Trophoblast cell (in vitro differentiated cells and primary cell): Measurements from ENCODE around the gene TTC39A.
A peak's percentile ranks its signal among the peaks of the same experiment; 100 is the strongest.

Source experiments
- DNase-seq, 2 donors: peaks; one replicate each; pipeline ENCODE4 v3.0.0-alpha.2; 2016
- H2AFZ ChIP-seq: 2 replicates; pipeline ENCODE4 v1.6.1; 2013; ENCODE audit warnings: low read length, moderate library complexity, mild to moderate bottlenecking; ENCODE audit not compliant: insufficient read depth, poor library complexity
- H2AK5ac ChIP-seq: 2 replicates; pipeline ENCODE4 v1.6.1; 2013; ENCODE audit warnings: mild to moderate bottlenecking, low read length
- H2BK120ac ChIP-seq: 2 replicates; pipeline ENCODE4 v1.6.1; 2013; ENCODE audit warnings: low read length, mild to moderate bottlenecking, moderate library complexity; ENCODE audit not compliant: insufficient read depth, poor library complexity
- H2BK12ac ChIP-seq: 2 replicates; pipeline ENCODE4 v1.6.1; 2013; ENCODE audit warnings: mild to moderate bottlenecking, low read length, moderate library complexity
- H2BK5ac ChIP-seq: 2 replicates; pipeline ENCODE4 v1.6.1; 2013; ENCODE audit warnings: low read length, low read depth, moderate library complexity, mild to moderate bottlenecking; ENCODE audit not compliant: poor library complexity
- H3K14ac ChIP-seq: 2 replicates; pipeline ENCODE4 v1.6.1; 2013; ENCODE audit warnings: mild to moderate bottlenecking, low read length
- H3K18ac ChIP-seq: 2 replicates; pipeline ENCODE4 v1.6.1; 2013; ENCODE audit warnings: mild to moderate bottlenecking, low read length
- H3K23ac ChIP-seq: 2 replicates; pipeline ENCODE4 v1.6.1; 2013; ENCODE audit warnings: low read length
- H3K27ac ChIP-seq: 2 replicates; pipeline ENCODE4 v1.5.1; 2013; ENCODE audit warnings: low read depth, mild to moderate bottlenecking, inconsistent platforms, low read length, moderate library complexity
- H3K27me3 ChIP-seq: 2 replicates; pipeline ENCODE4 v1.6.1; 2013; ENCODE audit warnings: inconsistent platforms, mild to moderate bottlenecking, low read length, moderate library complexity; ENCODE audit not compliant: insufficient read depth
- H3K36me3 ChIP-seq, 2 experiments: 1 replicate in 1 of 2; 2 replicates in 1 of 2; pipeline ENCODE4 v1.6.1; 2013; ENCODE audit warnings: low read length in 2 of 2, mild to moderate bottlenecking in 2 of 2, moderate library complexity in 1 of 2; ENCODE audit not compliant: insufficient read depth in 2 of 2, control insufficient read depth in 1 of 2
- H3K4ac ChIP-seq: 2 replicates; pipeline ENCODE4 v1.6.1; 2013; ENCODE audit warnings: low read depth, mild to moderate bottlenecking, low read length, moderate library complexity
- H3K4me1 ChIP-seq, 2 experiments: 1 replicate in 1 of 2; 2 replicates in 1 of 2; pipeline ENCODE4 v1.6.1; 2013; ENCODE audit warnings: low read length in 2 of 2, mild to moderate bottlenecking in 2 of 2, moderate library complexity in 1 of 2; ENCODE audit not compliant: insufficient read depth in 2 of 2, control insufficient read depth in 1 of 2
- H3K4me2 ChIP-seq: 2 replicates; pipeline ENCODE4 v1.6.1; 2013; ENCODE audit warnings: inconsistent platforms, mild to moderate bottlenecking, low read length, moderate library complexity
- H3K4me3 ChIP-seq: 2 replicates; pipeline ENCODE4 v1.5.1; 2013; ENCODE audit warnings: mild to moderate bottlenecking, low read depth, low read length, inconsistent platforms
- H3K79me1 ChIP-seq: one replicate; pipeline ENCODE4 v1.6.1; 2013; ENCODE audit warnings: low read length
- H3K79me2 ChIP-seq: 2 replicates; pipeline ENCODE4 v1.6.1; 2013; ENCODE audit warnings: low read length, mild to moderate bottlenecking; ENCODE audit not compliant: control insufficient read depth, insufficient read depth, poor library complexity
- H3K9ac ChIP-seq: 2 replicates; pipeline ENCODE4 v1.6.1; 2013; ENCODE audit warnings: mild to moderate bottlenecking, low read length
- H3K9me3 ChIP-seq: 2 replicates; pipeline ENCODE4 v1.6.1; 2013; ENCODE audit warnings: low read depth, mild to moderate bottlenecking, control low read depth, inconsistent platforms, low read length; ENCODE audit not compliant: insufficient read depth
- H4K12ac ChIP-seq: 2 replicates; pipeline ENCODE4 v1.6.1; 2013; ENCODE audit warnings: low read depth, mild to moderate bottlenecking, low read length, moderate library complexity
- H4K8ac ChIP-seq: 2 replicates; pipeline ENCODE4 v1.6.1; 2013; ENCODE audit warnings: low read depth, mild to moderate bottlenecking, low read length, moderate library complexity
- H4K91ac ChIP-seq: one replicate; pipeline ENCODE4 v1.6.1; 2013; ENCODE audit warnings: low read depth, mild to moderate bottlenecking, low read length, moderate library complexity
- WGBS: extraction: QIAGEN DNeasy Blood & Tissue Kit; methylation state at CpG from one replicate; pipeline ENCODE4 v1.1.7; 2013; ENCODE audit warnings: missing lambda C conversion rate; ENCODE audit not compliant: insufficient read length, insufficient coverage; ENCODE audit errors: extremely low coverage; 5-methylcytosine and 5-hydroxymethylcytosine counted together

The TTC39A gene

DNA sequence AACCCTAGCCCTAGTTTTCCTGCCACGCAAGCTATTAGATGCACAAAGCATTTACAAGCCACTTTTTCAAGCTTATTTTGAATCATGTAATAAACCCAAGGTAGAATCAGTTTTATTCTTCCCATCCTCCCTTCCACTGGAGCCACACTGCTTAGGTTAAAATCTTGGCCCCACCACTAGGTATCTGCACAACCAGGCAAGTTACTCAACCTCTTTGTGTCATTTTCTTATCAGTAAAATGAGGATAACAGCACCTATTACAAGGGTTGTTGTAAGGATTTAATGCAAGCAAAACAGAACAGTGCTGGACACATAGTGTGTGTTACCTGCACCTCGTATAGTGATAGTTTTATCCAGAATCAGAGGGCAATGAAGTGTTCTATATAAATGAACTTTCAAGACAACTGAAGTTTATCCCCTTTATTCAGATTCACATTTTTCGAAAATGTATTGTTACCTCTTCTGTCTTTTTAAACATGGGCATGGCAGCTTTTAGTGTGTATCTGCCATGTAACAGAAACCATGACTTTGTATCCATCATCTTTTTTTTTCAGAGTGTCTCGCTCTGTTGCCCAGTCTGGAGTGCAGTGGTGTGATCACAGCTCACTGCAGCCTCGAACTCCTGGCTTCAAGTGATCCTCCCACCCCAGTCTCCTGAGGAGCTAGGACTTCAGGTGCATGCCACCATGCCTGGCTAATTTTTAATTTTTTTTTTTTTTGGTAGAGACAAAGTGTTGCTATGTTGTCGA is 17.2 kb upstream of the TTC39A start:
- H3K4ac ChIP-seq = no peak overlapping the region
- H3K9ac ChIP-seq = no peak overlapping the region

DNA sequence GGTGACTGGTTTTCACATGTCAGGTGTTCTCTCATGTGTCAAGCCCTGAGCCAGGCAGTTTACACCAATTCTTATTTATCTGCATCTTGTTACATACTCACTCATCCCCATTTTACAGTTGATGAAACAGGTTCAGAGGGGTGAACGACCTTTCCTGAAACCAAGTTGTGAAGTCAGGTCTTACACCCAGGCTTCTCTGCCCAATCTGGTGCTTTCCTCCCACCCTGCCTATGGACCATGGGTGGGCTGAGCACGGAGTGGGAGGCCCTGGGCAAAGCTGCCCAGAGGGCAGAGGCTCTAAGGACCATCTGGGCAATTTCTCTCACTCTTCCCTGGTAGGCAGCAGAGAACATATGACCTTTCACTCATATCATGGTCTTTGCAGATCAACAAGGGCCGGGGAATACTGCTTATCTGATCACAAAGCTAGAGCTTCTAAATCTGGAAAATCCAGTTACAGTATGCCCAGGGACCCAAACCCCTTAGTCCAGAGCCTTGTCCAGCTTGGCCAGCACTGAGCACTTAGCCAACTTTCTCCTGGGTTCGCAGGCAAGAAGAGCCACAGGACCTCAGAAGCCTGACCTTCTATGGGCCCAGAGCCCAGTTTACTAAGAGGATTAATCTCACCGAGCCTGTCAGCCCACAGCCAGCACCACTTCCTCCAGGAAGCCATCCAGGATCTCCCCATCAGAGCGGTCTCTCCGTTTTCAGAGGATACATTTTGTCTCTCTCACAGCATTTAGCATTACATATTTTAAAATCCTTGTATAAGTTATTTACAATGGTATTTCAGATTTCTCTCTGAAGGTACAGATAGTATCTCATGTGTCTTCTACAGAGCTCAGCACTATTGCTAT is 16.0 kb upstream of the TTC39A start:
- Histone ChIP-seq H3K4me2 (no peak overlapping the region), H3K4me1 (peaks cover 12 to 21% of the 10 kb centered on the region in 2 experiments), H3K18ac (no peak overlapping the region), H3K36me3 (no peaks in the 10 kb centered on the region), H3K4me3 (no peak overlapping the region), H3K27me3 (peaks cover 5% of the 10 kb centered on the region), H3K9ac (peak overlapping the region; percentile 39), H3K9me3 (peaks cover 2% of the 10 kb centered on the region), H4K12ac (no peak overlapping the region), H3K27ac (peak overlapping the region; percentile 34), H4K8ac (peak overlapping the region; percentile 26), H3K79me2 (peaks cover 3% of the 10 kb centered on the region), H3K79me1 (peaks cover 5% of the 10 kb centered on the region), H3K14ac (no peak overlapping the region), H2BK120ac (no peak overlapping the region), H2AFZ (no peak overlapping the region), H3K4ac (no peak overlapping the region), H2BK12ac (no peak overlapping the region), H4K91ac (no peak overlapping the region), H2BK5ac (peak overlapping the region; percentile 9), H3K23ac (no peak overlapping the region), H2AK5ac (no peak overlapping the region)
- peak; percentile 42 to 68 for DNase-seq
- no CpG with 5 or more reads among the region's 7 CpGs for WGBS

More for the DNA sequence above, 17.2 kb upstream of the TTC39A start:
- Histone ChIP-seq H3K79me1 (peaks cover 5% of the 10 kb centered on the region), H4K91ac (no peak overlapping the region), H3K23ac (no peak overlapping the region), H3K4me3 (no peak overlapping the region), H2AK5ac (no peak overlapping the region), H3K14ac (no peak overlapping the region), H3K4me2 (no peak overlapping the region), H3K18ac (no peak overlapping the region), H3K27me3 (peaks cover 5% of the 10 kb centered on the region), H3K79me2 (peaks cover 3% of the 10 kb centered on the region), H3K27ac (no peak overlapping the region), H3K4me1 (peaks cover 12 to 21% of the 10 kb centered on the region in 2 experiments), H2BK12ac (no peak overlapping the region), H4K8ac (no peak overlapping the region), H3K9me3 (peaks cover 2% of the 10 kb centered on the region), H2AFZ (no peak overlapping the region), H3K36me3 (no peaks in the 10 kb centered on the region), H4K12ac (no peak overlapping the region), H2BK5ac (no peak overlapping the region), H2BK120ac (no peak overlapping the region)
- WGBS = no CpG with 5 or more reads among the region's 6 CpGs
- DNase-seq = no peak

DNA sequence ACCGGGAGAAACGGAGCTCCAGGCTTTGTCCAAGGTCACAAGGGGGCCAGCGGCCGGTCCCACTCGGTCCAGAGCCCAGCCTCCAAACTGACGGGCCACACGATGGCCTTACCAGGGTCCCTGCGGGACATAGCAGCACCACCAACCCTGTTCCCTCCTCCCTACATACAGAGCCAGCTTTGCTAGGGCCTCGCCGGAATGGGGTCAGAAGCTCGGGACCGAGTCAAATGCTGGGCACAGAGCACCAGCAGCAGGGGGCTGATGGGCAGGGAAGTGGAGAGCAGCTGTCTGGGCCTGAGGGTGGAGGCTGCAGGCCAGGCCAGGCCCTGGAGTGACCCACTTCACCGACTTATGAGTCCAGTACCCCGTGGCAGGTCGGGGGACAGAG is 14.9 kb upstream of the TTC39A start:
- Histone ChIP-seq H2BK12ac (peak overlapping the region; percentile 24), H3K4ac (peak overlapping the region; percentile 0), H2AK5ac (peak overlapping the region; percentile 3), H3K27me3 (peaks cover 5% of the 10 kb centered on the region), H3K18ac (no peak overlapping the region), H3K9ac (no peak overlapping the region), H3K14ac (peak overlapping the region; percentile 49), H2BK120ac (no peak overlapping the region), H3K79me1 (peaks cover 5% of the 10 kb centered on the region), H4K12ac (no peak overlapping the region), H3K4me3 (no peak overlapping the region), H3K9me3 (peaks cover 2% of the 10 kb centered on the region), H3K4me1 (peaks cover 12 to 21% of the 10 kb centered on the region in 2 experiments), H3K4me2 (no peak overlapping the region), H3K27ac (no peak overlapping the region), H4K91ac (peak overlapping the region; percentile 63), H2AFZ (no peak overlapping the region), H3K36me3 (no peaks in the 10 kb centered on the region), H3K23ac (no peak overlapping the region), H4K8ac (no peak overlapping the region), H3K79me2 (peaks cover 3% of the 10 kb centered on the region), H2BK5ac (no peak overlapping the region)
- no CpG with 5 or more reads among the region's 15 CpGs for WGBS
- DNase-seq = no peak

DNA sequence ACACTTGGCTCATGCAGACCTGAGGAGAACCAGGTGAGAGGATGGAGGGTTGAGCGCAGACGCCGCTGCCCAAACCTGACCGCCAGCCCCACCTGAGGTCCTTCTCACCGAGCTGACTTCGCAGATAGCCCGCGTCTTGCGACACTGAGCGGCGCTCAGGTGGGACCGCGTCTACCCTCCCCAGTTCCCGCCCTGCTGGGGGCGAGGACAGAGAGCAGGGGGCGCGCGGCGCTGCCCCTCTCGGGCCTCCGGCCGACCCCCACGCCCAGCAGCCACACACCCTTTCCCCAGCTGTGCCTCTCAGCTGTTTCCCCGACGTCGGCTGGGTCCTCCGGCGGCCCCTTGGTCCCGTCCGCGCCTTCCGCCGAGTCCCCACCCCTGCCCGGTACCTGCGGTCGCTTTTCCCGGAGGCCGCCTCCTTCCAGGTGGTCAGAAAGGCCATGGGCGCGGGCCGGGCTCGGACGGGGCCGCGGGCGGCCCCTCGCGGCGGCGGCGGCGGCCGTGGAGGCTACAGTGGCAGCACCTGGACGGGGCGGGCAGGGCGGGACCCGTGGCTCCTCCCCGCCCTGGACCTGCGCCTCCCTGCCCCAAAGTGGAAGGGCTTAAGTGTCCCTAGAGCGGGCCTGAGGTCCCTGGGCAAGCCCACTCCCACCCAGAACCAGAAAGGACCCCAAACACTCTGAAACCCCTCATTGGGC is 14.4 kb upstream of the TTC39A start:
- peaks cover 5% of the 10 kb centered on the region for H3K79me1 ChIP-seq
- H3K23ac ChIP-seq = no peak overlapping the region
- peak overlapping the region; percentile 15 for H2AK5ac ChIP-seq
- H3K18ac ChIP-seq = peak overlapping the region; percentile 73
- peak overlapping the region; percentile 46 for H2BK120ac ChIP-seq
- no peak overlapping the region for H2BK5ac ChIP-seq
- H3K4me3 ChIP-seq = peak overlapping the region; percentile 49
- peak overlapping the region; percentile 69 for H2AFZ ChIP-seq
- WGBS = no CpG with 5 or more reads among the region's 60 CpGs
- H3K27ac ChIP-seq = no peak overlapping the region
- H2BK12ac ChIP-seq = peak overlapping the region; percentile 64
- no peaks in the 10 kb centered on the region for H3K36me3 ChIP-seq
- peak overlapping the region; percentile 66 for H3K4me2 ChIP-seq
- peaks cover 12 to 21% of the 10 kb centered on the region in 2 experiments for H3K4me1 ChIP-seq
- H3K4ac ChIP-seq = peak overlapping the region; percentile 35
- peak overlapping the region; percentile 81 for H4K8ac ChIP-seq
- H4K12ac ChIP-seq = peak overlapping the region; percentile 63
- peaks cover 3% of the 10 kb centered on the region for H3K9me3 ChIP-seq
- peak overlapping the region; percentile 90 for H3K14ac ChIP-seq
- H4K91ac ChIP-seq = peak overlapping the region; percentile 76
- peaks cover 3% of the 10 kb centered on the region for H3K79me2 ChIP-seq
- DNase-seq = peak in 1 of 2 donors; percentile 54
- H3K9ac ChIP-seq = no peak overlapping the region
- peaks cover 5% of the 10 kb centered on the region for H3K27me3 ChIP-seq
